ENCODE results near the gene HEPACAM2.
A peak's percentile ranks its signal among the peaks of the same experiment; 100 is the strongest.

The HEPACAM2 gene

DNA sequence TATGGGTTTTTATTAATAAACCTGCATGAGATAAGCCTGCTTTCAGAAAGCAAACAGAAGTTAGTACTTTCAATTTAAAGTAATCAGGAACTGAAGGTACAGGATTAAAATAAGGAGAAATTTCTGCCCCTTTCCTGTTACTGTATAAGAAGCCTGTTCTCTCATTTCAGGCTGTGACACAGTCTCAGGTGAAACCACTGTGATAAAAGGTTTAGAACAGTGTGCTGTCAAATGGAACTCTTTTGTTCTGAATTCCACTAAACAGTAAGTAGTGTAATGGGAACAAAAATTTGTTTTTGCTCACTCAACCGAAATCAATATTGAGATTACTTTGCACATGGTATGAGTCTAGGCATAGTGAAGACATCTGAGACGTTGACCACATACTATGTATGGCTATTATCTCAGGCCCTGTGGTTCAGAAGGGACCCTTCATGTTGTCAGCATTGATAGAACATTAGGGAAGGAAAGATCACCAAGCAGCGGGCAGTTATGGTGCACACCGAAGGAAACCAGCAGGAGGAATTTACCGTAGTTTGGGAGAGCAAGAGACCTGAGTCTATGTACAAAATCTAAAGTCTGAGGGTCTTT, 14.9 kb downstream of the HEPACAM2 start:
- TF ChIP-seq, protein P1, sequence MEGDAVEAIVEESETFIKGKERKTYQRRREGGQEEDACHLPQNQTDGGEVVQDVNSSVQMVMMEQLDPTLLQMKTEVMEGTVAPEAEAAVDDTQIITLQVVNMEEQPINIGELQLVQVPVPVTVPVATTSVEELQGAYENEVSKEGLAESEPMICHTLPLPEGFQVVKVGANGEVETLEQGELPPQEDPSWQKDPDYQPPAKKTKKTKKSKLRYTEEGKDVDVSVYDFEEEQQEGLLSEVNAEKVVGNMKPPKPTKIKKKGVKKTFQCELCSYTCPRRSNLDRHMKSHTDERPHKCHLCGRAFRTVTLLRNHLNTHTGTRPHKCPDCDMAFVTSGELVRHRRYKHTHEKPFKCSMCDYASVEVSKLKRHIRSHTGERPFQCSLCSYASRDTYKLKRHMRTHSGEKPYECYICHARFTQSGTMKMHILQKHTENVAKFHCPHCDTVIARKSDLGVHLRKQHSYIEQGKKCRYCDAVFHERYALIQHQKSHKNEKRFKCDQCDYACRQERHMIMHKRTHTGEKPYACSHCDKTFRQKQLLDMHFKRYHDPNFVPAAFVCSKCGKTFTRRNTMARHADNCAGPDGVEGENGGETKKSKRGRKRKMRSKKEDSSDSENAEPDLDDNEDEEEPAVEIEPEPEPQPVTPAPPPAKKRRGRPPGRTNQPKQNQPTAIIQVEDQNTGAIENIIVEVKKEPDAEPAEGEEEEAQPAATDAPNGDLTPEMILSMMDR (conservative IDR thresholded peaks at IDR 0.05; ENCODE audit: control insufficient read depth, insufficient read depth, low read depth, low read length): no peak
- DNase-seq (ENCODE audit: low read depth): no peak
- no peak overlapping the region for H3K4me3 ChIP-seq (ENCODE audit: control insufficient read depth, low read depth, low read length)

DNA sequence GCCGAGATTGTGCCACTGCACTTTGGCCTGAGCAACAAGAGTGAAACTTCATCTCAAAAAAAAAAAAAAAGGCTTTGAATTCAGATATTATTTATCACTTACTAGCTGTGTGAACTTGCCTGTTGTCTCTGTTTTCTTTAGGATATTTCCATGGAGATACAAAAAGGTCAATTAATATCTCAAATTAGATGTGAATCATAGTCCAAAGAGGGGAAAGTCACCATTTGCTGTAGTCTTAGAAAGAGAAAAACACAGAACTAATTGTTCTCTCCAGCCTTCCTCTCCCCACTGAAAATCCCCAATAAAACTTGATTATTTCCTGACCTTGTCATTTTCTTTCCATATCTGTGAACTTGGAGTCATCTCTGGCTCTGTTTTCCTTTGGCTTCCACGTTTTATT, 21.2 kb downstream of the HEPACAM2 start:
- no peak overlapping the region for H3K4me3 ChIP-seq (ENCODE audit: control insufficient read depth, low read depth, low read length)
- DNase-seq (ENCODE audit: low read depth): no peak
- TF ChIP-seq, protein P1 (conservative IDR thresholded peaks at IDR 0.05; ENCODE audit: control insufficient read depth, insufficient read depth, low read depth, low read length): no peak

DNA sequence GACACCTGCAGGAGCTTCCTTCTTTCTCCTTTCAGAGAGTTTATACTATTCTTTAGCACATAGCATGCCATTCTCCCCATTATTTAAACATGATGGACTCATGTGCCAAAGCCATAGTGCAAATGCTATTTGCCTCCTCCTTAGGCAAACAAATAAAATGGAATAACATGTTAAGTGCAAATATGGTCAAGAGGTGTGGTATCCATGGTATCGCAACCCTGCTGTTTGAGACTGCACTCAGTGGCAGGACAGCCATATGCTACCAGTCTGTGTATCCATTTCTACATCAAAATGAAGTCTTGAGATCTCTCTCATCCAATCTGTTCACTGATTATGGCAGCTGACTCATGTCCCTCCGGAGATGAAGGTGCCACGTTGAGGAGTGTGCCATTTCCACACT, 22.8 kb downstream of the HEPACAM2 start:
- TF ChIP-seq, protein P1 (conservative IDR thresholded peaks at IDR 0.05; ENCODE audit: control insufficient read depth, insufficient read depth, low read depth, low read length): no peak
- no peak overlapping the region for H3K4me3 ChIP-seq (ENCODE audit: control insufficient read depth, low read depth, low read length)
- no peak for DNase-seq (ENCODE audit: low read depth)

DNA sequence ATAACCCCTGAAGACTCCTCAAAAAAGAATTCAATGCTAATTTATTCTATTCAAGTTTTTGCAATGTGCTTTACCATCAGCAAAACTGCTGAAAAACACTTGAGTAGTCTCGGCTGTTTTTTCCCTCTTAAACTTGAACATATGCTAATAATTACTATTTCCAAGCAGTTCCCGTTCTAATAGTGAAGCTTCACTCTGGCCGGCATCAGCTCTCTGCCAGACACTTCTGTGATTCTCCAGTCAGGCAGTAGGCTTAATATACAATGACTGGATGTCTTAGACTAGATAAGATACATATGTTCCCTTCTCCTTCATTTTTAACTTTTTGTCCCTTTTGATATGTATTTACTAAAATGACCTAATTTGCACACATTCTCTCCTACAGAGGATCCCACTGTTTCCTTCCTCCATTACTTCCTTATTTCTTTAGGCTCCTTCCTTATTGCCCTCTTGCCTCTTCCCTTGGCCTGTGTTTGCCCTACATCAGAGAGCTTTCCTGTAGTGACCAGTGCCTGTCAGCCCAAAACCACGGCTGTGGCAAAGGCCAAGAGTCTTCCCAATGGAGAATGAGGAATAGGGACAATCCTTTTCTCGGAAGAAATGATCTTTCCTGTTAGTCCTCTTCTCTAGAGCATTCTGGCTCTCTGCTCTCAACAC, 23.5 kb downstream of the HEPACAM2 start:
- no peak for DNase-seq (ENCODE audit: low read depth)
- TF ChIP-seq, protein P1 (conservative IDR thresholded peaks at IDR 0.05; ENCODE audit: control insufficient read depth, insufficient read depth, low read depth, low read length): no peak
- no peak overlapping the region for H3K4me3 ChIP-seq (ENCODE audit: control insufficient read depth, low read depth, low read length)

DNA sequence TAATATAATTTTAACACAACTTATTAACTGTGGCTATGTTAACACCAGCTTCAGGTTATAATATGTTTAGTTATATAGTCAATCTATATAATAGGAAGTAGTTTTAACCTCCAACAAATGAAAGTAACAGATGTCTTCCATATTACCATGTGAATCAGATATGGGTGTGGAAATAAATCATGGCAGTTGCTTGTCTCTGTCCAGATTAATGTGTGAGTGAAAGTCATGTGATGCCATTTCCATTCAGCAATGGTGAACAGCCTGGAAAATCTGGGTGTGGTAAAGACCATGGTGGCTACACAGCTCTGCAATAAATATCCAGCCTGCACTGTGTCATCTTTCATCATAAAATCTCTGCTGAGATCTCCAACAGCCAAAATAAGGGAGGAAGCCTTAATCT, 27.8 kb downstream of the HEPACAM2 start:
- no peak overlapping the region for H3K4me3 ChIP-seq (ENCODE audit: control insufficient read depth, low read depth, low read length)
- peak; percentile 3 for DNase-seq (ENCODE audit: low read depth)
- TF ChIP-seq, protein P1 (conservative IDR thresholded peaks at IDR 0.05; ENCODE audit: control insufficient read depth, insufficient read depth, low read depth, low read length): no peak

DNA sequence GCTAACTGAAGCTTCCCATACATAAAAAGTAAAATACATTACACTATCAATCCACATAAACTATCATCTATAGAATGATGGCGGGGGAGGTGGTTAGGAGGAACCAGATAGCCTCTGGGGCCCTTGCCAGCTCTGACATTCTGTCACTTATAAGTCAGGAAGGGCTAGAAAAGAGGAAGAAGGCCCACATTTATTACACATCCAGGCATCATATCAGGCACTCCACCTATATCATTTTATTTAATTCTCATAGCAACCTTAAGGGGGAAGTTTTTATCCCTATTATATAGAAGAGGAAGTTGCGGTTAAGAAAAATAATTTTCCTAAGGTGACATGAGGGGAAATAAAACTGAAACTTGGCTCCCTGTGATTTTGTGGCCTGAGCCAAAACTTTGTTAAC, 29.9 kb downstream of the HEPACAM2 start:
- TF ChIP-seq, protein P1 (conservative IDR thresholded peaks at IDR 0.05; ENCODE audit: control insufficient read depth, insufficient read depth, low read depth, low read length): no peak
- H3K4me3 ChIP-seq (ENCODE audit: control insufficient read depth, low read depth, low read length): no peak overlapping the region
- no peak for DNase-seq (ENCODE audit: low read depth)
